OCI-LY1 (cell line): Measurements from ENCODE around the gene CSTF2.
"Not testable (repeated sequence)": the region's sequence is repeated elsewhere in the genome, so short reads cannot be mapped to it uniquely, and the experiment has no call there.

Experiments used
- EZH2 ChIP-seq: fragments of 200-600 bp; sonication (generic), shearing (Covaris generic); IDR thresholded peaks from 2 replicates; pipeline ENCODE4 v1.8.0; 2017; ENCODE audit warnings: borderline replicate concordance, mixed run types, mild to moderate bottlenecking, antibody characterized with exemption, low read length, moderate library complexity, mixed read lengths
- TF ChIP-seq, protein P1 (sequence below): fragments of 200-600 bp; sonication (generic), shearing (Covaris generic); IDR thresholded peaks from 2 replicates; pipeline ENCODE4 v1.5.1; 2017; ENCODE audit warnings: mild to moderate bottlenecking, antibody characterized with exemption, low read length, moderate library complexity, mixed read lengths

DNA sequence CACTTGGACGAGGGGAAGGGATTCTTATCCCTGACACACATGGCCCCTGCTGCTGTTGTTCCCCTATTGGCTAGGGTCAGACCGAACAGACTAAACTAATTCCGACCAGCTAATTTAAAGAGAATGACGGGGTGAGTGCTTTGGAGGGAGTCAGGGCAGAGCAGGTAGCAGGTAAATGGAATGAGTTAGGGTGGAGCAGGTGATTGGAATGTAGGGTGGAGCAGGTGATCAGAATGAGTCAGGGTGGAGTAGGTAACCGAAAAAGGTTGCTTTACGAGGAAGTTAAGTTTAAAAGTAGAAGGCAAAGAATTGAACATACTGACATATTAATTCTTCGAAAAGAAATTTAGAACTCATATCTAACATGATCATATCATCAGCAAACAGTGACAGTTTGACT, 11.9 kb upstream of the CSTF2 start:
- TF ChIP-seq, protein P1, sequence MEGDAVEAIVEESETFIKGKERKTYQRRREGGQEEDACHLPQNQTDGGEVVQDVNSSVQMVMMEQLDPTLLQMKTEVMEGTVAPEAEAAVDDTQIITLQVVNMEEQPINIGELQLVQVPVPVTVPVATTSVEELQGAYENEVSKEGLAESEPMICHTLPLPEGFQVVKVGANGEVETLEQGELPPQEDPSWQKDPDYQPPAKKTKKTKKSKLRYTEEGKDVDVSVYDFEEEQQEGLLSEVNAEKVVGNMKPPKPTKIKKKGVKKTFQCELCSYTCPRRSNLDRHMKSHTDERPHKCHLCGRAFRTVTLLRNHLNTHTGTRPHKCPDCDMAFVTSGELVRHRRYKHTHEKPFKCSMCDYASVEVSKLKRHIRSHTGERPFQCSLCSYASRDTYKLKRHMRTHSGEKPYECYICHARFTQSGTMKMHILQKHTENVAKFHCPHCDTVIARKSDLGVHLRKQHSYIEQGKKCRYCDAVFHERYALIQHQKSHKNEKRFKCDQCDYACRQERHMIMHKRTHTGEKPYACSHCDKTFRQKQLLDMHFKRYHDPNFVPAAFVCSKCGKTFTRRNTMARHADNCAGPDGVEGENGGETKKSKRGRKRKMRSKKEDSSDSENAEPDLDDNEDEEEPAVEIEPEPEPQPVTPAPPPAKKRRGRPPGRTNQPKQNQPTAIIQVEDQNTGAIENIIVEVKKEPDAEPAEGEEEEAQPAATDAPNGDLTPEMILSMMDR, result not testable (repeated sequence)
- not testable (repeated sequence) for TF ChIP-seq EZH2
